Measurements from ENCODE around the gene TIMP2. TPM values are rescaled to one million over a fixed set of nuclear protein-coding genes. Genes with fewer than 3 reads are reported as not detected.

Gene TIMP2
- total RNA-seq, 1 donor from 2014 or later = 1,096 TPM

GRCh38 chr17:78821961-78822360 is 103.2 kb downstream of the TIMP2 start:
- Mint-ChIP-seq H3K4me3 (ENCODE audit: unreplicated experiment) (no peak overlapping the region), H3K36me3 (ENCODE audit: unreplicated experiment) (peaks cover 77% of the 10 kb centered on the region), H3K4me1 (ENCODE audit: unreplicated experiment) (peaks cover 17% of the 10 kb centered on the region), H3K27ac (ENCODE audit: unreplicated experiment) (no peak overlapping the region), H3K27me3 (ENCODE audit: unreplicated experiment) (no peaks in the 10 kb centered on the region), H3K9me3 (ENCODE audit: unreplicated experiment) (no peaks in the 10 kb centered on the region)
- TF ChIP-seq, protein P1, sequence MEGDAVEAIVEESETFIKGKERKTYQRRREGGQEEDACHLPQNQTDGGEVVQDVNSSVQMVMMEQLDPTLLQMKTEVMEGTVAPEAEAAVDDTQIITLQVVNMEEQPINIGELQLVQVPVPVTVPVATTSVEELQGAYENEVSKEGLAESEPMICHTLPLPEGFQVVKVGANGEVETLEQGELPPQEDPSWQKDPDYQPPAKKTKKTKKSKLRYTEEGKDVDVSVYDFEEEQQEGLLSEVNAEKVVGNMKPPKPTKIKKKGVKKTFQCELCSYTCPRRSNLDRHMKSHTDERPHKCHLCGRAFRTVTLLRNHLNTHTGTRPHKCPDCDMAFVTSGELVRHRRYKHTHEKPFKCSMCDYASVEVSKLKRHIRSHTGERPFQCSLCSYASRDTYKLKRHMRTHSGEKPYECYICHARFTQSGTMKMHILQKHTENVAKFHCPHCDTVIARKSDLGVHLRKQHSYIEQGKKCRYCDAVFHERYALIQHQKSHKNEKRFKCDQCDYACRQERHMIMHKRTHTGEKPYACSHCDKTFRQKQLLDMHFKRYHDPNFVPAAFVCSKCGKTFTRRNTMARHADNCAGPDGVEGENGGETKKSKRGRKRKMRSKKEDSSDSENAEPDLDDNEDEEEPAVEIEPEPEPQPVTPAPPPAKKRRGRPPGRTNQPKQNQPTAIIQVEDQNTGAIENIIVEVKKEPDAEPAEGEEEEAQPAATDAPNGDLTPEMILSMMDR (IDR thresholded peaks at IDR 0.05) = no peak
- no peak for DNase-seq (ENCODE audit: extremely low spot score, unreplicated experiment)

DNA sequence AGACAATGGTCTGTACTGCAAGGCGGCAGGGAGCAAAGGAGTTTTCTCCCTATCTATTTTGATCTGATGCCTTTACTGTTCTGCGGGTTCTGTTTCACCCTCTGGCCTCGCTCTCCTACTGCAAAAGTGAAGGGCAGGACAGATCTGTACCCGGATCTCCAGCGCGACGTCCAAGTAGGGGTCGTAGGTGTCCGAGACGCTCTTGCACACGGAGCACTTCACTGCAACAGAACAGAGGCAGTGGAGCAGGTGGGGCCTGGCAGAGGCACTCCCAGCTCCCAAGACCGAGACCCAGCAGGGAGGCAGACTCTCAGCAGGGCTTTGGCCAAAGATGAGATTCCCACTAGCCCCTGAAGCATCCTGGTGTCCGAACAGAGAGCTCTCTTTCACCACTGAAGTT is 104.3 kb downstream of the TIMP2 start:
- DNase-seq (ENCODE audit: extremely low spot score, unreplicated experiment) = no peak
- Mint-ChIP-seq H3K9me3 (ENCODE audit: unreplicated experiment) (no peaks in the 10 kb centered on the region), H3K36me3 (ENCODE audit: unreplicated experiment) (peaks cover 73% of the 10 kb centered on the region), H3K27ac (ENCODE audit: unreplicated experiment) (no peak overlapping the region), H3K4me3 (ENCODE audit: unreplicated experiment) (no peak overlapping the region), H3K27me3 (ENCODE audit: unreplicated experiment) (no peaks in the 10 kb centered on the region), H3K4me1 (ENCODE audit: unreplicated experiment) (peaks cover 17% of the 10 kb centered on the region)
- TF ChIP-seq, protein P1 (IDR thresholded peaks at IDR 0.05) = no peak

- Mint-ChIP-seq H3K27ac (ENCODE audit: unreplicated experiment) (no peak overlapping the region), H3K4me3 (ENCODE audit: unreplicated experiment) (no peak overlapping the region), H3K36me3 (ENCODE audit: unreplicated experiment) (peaks cover 70% of the 10 kb centered on the region), H3K4me1 (ENCODE audit: unreplicated experiment) (peaks cover 17% of the 10 kb centered on the region), H3K27me3 (ENCODE audit: unreplicated experiment) (no peaks in the 10 kb centered on the region), H3K9me3 (ENCODE audit: unreplicated experiment) (no peaks in the 10 kb centered on the region)
- no peak for DNase-seq (ENCODE audit: extremely low spot score, unreplicated experiment)
- TF ChIP-seq, protein P1 (IDR thresholded peaks at IDR 0.05) = no peak
Measured at GRCh38 chr17:78819806-78820792, 105.1 kb downstream of the TIMP2 start.

- no peaks in the 10 kb centered on the region for H3K9me3 Mint-ChIP-seq (ENCODE audit: unreplicated experiment)
- no peak overlapping the region for H3K4me3 Mint-ChIP-seq (ENCODE audit: unreplicated experiment)
- H3K36me3 Mint-ChIP-seq (ENCODE audit: unreplicated experiment) = peaks cover 65% of the 10 kb centered on the region
- DNase-seq (ENCODE audit: extremely low spot score, unreplicated experiment) = no peak
- H3K27me3 Mint-ChIP-seq (ENCODE audit: unreplicated experiment) = no peaks in the 10 kb centered on the region
- TF ChIP-seq, protein P1 (IDR thresholded peaks at IDR 0.05) = no peak
- H3K27ac Mint-ChIP-seq (ENCODE audit: unreplicated experiment) = no peak overlapping the region
- peaks cover 17% of the 10 kb centered on the region for H3K4me1 Mint-ChIP-seq (ENCODE audit: unreplicated experiment)
Measured at GRCh38 chr17:78819402-78819801, 105.8 kb downstream of the TIMP2 start.

- H3K36me3 Mint-ChIP-seq (ENCODE audit: unreplicated experiment) = peaks cover 65% of the 10 kb centered on the region
- H3K9me3 Mint-ChIP-seq (ENCODE audit: unreplicated experiment) = no peaks in the 10 kb centered on the region
- no peak overlapping the region for H3K4me3 Mint-ChIP-seq (ENCODE audit: unreplicated experiment)
- no peaks in the 10 kb centered on the region for H3K27me3 Mint-ChIP-seq (ENCODE audit: unreplicated experiment)
- no peak overlapping the region for H3K27ac Mint-ChIP-seq (ENCODE audit: unreplicated experiment)
- H3K4me1 Mint-ChIP-seq (ENCODE audit: unreplicated experiment) = peaks cover 15% of the 10 kb centered on the region
- DNase-seq (ENCODE audit: extremely low spot score, unreplicated experiment) = no peak
- TF ChIP-seq, protein P1 (IDR thresholded peaks at IDR 0.05) = no peak
Measured at GRCh38 chr17:78818932-78819331, 106.3 kb downstream of the TIMP2 start.
